ENCODE data around the gene CUL7. TPM values are rescaled to one million over a fixed set of nuclear protein-coding genes. Genes with fewer than 3 reads are reported as not detected.

Gene CUL7
- total RNA-seq, 1 donor from 2014 or later = 11.0 TPM

- no peak for DNase-seq (ENCODE audit: low spot score)
- intact Hi-C loops (cut with DNase I) = no loop called here
Observed at GRCh38 chr6:42993445-42993844, 60.2 kb downstream of the CUL7 start.

GRCh38 chr6:42989923-42990322 lies 63.7 kb downstream of the CUL7 start:
- intact Hi-C loops (cut with DNase I) = no loop called here
- DNase-seq (ENCODE audit: low spot score) = no peak

GRCh38 chr6:42988486-42989020 lies 65.1 kb downstream of the CUL7 start:
- intact Hi-C loops (cut with DNase I) = no loop called here

More at GRCh38 chr6:42988486-42989020, 65.1 kb downstream of the CUL7 start:
- no peak for DNase-seq (ENCODE audit: low spot score)

Other genes with a start within 250 kb of the CUL7 start
- 46.9 TPM for gene RPL7L1, start 174.2 kb downstream of the CUL7 start, total RNA-seq
- not detected for gene PTCRA, start 137.8 kb downstream of the CUL7 start, total RNA-seq
- 19.8 TPM for gene CNPY3, start 124.4 kb downstream of the CUL7 start, total RNA-seq
- 0.30 TPM for gene GNMT, start 93.1 kb downstream of the CUL7 start, total RNA-seq
- gene PEX6, start 74.7 kb downstream of the CUL7 start, total RNA-seq = 14.6 TPM
- 25.3 TPM for gene PPP2R5D, start 69.3 kb downstream of the CUL7 start, total RNA-seq
- gene MEA1, start 39.9 kb downstream of the CUL7 start, total RNA-seq = 33.8 TPM
- 74.9 TPM for gene KLHDC3, start 39.6 kb downstream of the CUL7 start, total RNA-seq
- 26.4 TPM for gene RRP36, start 32.2 kb downstream of the CUL7 start, total RNA-seq
- gene MRPL2, start 5.6 kb upstream of the CUL7 start, total RNA-seq = 76.4 TPM
- gene KLC4, start 5.8 kb upstream of the CUL7 start, total RNA-seq = 31.1 TPM
- 2.7 TPM for gene PTK7, start 22.5 kb upstream of the CUL7 start, total RNA-seq
- gene SRF, start 117.4 kb upstream of the CUL7 start, total RNA-seq = 81.2 TPM
- gene CUL9, start 128.3 kb upstream of the CUL7 start, total RNA-seq = 15.6 TPM
- 23.2 TPM for gene DNPH1, start 175.6 kb upstream of the CUL7 start, total RNA-seq
- 0.35 TPM for gene TTBK1, start 189.6 kb upstream of the CUL7 start, total RNA-seq
- not detected for gene SLC22A7, start 244.4 kb upstream of the CUL7 start, total RNA-seq